Left ventricle myocardium inferior (tissue), 1 donor: Measurements from ENCODE around the gene TLN1. TPM values are rescaled to one million over a fixed set of nuclear protein-coding genes. Genes with fewer than 3 reads are reported as not detected.

ENCODE experiments used
- DNase-seq: peaks from one replicate; pipeline ENCODE4 v3.0.0-alpha.2; 2020
- H3K27ac ChIP-seq: fragments of 200-600 bp; replicated peaks from 2 replicates; pipeline ENCODE4 v1.8.0; 2021
- H3K27me3 ChIP-seq: fragments of 200-600 bp; 2 replicates; pipeline ENCODE4 v1.8.0; 2021; ENCODE audit warnings: low read depth
- H3K36me3 ChIP-seq: fragments of 200-600 bp; 2 replicates; pipeline ENCODE4 v1.8.0; 2021
- H3K4me1 ChIP-seq: fragments of 200-600 bp; 2 replicates; pipeline ENCODE4 v1.8.0; 2021
- H3K4me3 ChIP-seq: fragments of 200-600 bp; 2 replicates; pipeline ENCODE4 v1.8.0; 2021; ENCODE audit warnings: mild to moderate bottlenecking, moderate library complexity
- H3K9me3 ChIP-seq: fragments of 200-600 bp; replicated peaks from 2 replicates; pipeline ENCODE4 v1.8.0; 2021
- intact Hi-C: fragments of 100-400 bp; cut with micrococcal nuclease; formaldehyde crosslinking; loops from one replicate; pipeline ENCODE4 v1.11.0; 2022
- microRNA-seq: library from miRNA; unstranded; fragments of <30 nt; microRNA quantifications from one replicate; pipeline ENCODE4 v1.2.0, GENCODE V29; 2020
- total RNA-seq: library from RNA; stranded (reverse); fragmentation: NEBNext Ultra II Directional; extraction: Animal tissue kit (Norgen Biotek cat#: 25700); gene quantifications from one replicate; pipeline ENCODE4 v1.2.1, GENCODE V29; 2021
- TF ChIP-seq, protein P1 (sequence below): fragments of 200-600 bp; IDR thresholded peaks from 2 replicates; pipeline ENCODE4 v1.8.0; 2021; ENCODE audit warnings: antibody characterized with exemption, mild to moderate bottlenecking, borderline replicate concordance
- donor health status: DM: no; HTN: yes; CAD: no; lungs with severe emphysema.

Gene TLN1
- total RNA-seq, 1 donor from 2014 or later, result 234 TPM

DNA sequence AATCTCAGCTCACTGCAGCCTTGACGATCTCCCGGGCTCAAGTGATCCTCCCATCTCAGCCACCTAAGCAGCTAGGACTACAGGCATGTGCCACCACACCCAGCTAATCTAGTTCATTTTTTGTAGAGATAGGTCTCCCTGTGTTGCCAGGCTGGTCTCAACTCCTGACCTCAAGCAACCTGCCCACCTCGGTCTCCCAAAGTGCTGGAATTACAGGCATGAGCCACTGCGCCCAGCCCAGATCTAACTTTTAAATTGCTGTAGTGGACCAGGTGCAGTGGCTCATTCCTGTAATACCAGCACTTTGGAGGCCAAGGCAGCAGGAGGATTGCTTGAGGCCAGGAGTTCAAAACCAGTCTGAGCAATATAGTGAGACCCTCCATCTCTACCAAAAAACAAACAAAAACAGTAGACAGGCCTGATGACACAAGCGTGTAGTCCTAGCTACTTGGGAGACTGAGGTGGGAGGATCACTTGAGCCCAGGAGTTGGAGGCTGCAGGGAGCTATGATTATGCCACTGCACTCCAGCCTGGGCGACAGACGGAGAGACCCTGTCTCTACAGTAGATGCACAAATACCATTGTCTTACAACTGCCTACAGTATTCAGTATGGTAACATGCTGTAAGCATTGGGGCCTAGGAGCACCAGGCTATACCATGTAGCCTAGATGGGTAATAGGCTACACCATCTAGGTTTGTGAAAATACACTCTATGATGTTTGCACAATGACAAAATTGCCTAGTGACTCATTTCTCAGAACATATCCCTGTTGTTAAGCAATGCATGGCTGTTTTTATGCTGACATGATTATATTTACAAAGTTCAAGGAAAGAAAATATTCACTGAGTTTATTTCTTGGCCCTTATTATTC lies 79.8 kb downstream of the TLN1 start:
- peaks cover 7% of the 10 kb centered on the region for H3K4me1 ChIP-seq
- H3K36me3 ChIP-seq, result no peaks in the 10 kb centered on the region
- H3K9me3 ChIP-seq, result no peaks in the 10 kb centered on the region
- H3K27me3 ChIP-seq, result no peaks in the 10 kb centered on the region
- TF ChIP-seq, protein P1, sequence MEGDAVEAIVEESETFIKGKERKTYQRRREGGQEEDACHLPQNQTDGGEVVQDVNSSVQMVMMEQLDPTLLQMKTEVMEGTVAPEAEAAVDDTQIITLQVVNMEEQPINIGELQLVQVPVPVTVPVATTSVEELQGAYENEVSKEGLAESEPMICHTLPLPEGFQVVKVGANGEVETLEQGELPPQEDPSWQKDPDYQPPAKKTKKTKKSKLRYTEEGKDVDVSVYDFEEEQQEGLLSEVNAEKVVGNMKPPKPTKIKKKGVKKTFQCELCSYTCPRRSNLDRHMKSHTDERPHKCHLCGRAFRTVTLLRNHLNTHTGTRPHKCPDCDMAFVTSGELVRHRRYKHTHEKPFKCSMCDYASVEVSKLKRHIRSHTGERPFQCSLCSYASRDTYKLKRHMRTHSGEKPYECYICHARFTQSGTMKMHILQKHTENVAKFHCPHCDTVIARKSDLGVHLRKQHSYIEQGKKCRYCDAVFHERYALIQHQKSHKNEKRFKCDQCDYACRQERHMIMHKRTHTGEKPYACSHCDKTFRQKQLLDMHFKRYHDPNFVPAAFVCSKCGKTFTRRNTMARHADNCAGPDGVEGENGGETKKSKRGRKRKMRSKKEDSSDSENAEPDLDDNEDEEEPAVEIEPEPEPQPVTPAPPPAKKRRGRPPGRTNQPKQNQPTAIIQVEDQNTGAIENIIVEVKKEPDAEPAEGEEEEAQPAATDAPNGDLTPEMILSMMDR, result no peak
- no peak overlapping the region for H3K27ac ChIP-seq
- intact Hi-C loops, result no loop called here
- no peak for DNase-seq
- no peak overlapping the region for H3K4me3 ChIP-seq

DNA sequence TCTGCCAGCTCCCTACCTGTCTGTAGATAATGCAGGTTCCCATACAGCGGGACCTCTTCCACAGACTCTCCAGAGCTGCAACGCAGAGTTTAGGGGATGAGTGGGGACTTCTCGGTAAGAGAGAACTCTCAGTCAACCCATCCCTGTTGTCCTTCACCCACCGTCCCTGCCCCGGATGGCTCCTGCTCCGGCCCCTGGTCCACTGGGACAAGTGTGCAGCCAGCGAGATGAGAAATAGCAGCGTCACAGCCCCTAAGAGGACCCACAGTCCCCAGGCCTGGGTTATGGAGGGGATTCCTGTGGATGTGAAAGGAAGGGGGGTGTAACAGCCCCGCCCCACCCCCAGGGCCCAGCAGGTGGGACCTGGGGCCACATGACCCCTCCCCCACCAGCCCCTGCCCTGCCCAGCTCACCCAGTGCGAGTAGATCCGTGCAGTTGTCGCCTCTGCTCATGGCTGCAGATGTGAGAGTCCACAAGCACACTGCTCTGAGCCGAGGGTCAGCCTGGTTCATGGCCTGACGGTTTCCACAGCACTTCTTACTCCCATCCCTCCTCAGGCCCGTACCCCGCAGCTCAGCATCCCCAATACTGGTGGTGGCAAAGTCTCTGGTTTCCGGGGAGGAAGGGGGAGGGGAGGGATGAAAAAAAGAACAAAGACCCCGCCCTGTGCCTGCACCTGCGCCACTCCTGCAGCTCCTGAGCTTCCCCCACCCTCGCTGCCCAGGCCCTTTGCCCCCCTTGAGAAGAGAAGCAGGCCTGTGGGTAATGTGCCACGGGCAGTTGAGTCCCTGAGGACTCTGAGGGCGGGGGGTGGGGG lies 81.4 kb downstream of the TLN1 start, which contains the start of gene SIT1:
SIT1 (minus strand) TSS at position 591 of the 818 bp plus-strand sequence; CDS start at position 513, 78 bp downstream.
- Histone ChIP-seq H3K4me1 (peaks cover 13% of the 10 kb centered on the region), H3K4me3 (no peak within 1 kb of the TSS), H3K27ac (no peak within 1 kb of the TSS), H3K36me3 (no peaks in the 10 kb centered on the region), H3K9me3 (no peaks in the 10 kb centered on the region), H3K27me3 (no peaks in the 10 kb centered on the region)
- no peak for DNase-seq
- TF ChIP-seq, protein P1, result no peak
- intact Hi-C loops, result no loop called here

DNA sequence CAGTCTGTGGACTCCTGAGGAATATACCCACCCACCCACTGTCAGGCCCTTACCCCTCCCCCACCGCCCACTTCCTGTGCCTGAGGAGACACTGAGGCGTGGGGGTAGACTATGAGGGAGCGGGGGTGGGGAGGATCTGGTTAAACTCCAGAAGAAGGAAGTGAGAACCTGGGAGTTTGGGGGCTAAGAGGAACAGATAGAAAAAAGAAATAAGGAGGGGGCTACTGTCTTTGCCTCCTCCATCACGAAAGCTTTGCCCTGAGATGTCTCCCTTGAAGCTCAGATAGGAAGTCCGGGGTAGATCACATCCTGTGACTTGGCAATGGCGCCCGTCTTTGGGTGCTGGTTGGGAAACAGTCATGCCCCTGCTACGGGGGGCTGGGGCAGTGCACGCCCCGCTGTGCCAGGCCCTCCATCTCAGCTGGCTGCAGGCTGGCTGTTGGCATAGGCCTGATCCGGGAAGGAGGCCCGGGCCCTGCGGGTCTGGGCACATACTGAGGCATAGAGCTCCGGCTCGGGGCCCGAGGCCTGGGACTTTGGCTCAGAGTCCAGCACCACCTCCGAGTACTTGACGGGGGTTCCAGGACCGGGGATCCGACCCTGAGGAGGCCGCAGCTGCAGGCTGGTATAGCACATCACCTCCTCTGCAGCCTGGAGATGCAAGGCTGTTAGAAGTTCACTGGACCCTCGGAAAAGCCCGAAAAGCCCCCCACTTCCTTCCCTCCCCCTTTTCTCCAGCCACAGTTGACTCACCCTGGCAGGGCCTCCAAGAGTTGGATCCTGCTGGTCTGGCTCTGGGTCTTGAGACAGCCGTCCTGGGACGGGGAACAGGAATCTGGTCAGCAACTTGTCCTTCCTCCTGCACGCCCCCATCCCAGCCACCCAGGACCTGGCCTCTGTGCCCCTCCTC lies 82.3 kb downstream of the TLN1 start:
- peaks cover 14% of the 10 kb centered on the region for H3K4me1 ChIP-seq
- H3K9me3 ChIP-seq, result no peaks in the 10 kb centered on the region
- H3K27ac ChIP-seq, result no peak overlapping the region
- TF ChIP-seq, protein P1, result no peak
- H3K36me3 ChIP-seq, result no peaks in the 10 kb centered on the region
- no peaks in the 10 kb centered on the region for H3K27me3 ChIP-seq
- no peak for DNase-seq
- intact Hi-C loops, result loop anchor here (5.0 kb wide), 1 partner anchor 83 kb away; the partner anchor contains the start of genes CREB3 and TLN1
- no peak overlapping the region for H3K4me3 ChIP-seq

Small RNA genes lying within 50 kb of the gene (microRNA-seq; reads per million reads assigned to microRNA genes)
- gene MIR6852 (not detected), gene MIR6853 (not detected)

Other genes with a start within 250 kb of the TLN1 start
- gene RUSC2, start 242.1 kb downstream of the TLN1 start, total RNA-seq, result 27.5 TPM
- 25.4 TPM for gene TESK1, start 126.9 kb downstream of the TLN1 start, total RNA-seq
- gene CD72, start 113.8 kb downstream of the TLN1 start, total RNA-seq, result 0.63 TPM
- gene SIT1, start 81.3 kb downstream of the TLN1 start, total RNA-seq, result not detected
- gene RMRP, start 74.2 kb downstream of the TLN1 start, total RNA-seq, result 15,093 TPM
- 44.3 TPM for gene CCDC107, start 73.9 kb downstream of the TLN1 start, total RNA-seq
- 0.27 TPM for gene ARHGEF39, start 67.0 kb downstream of the TLN1 start, total RNA-seq
- not detected for gene CA9, start 58.3 kb downstream of the TLN1 start, total RNA-seq
- 1,070 TPM for gene TPM2, start 42.3 kb downstream of the TLN1 start, total RNA-seq
- gene CREB3, start 471 bp upstream of the TLN1 start, total RNA-seq, result 20.6 TPM
- 75.0 TPM for gene GBA2, start 17.0 kb upstream of the TLN1 start, total RNA-seq
- 30.2 TPM for gene RGP1, start 17.1 kb upstream of the TLN1 start, total RNA-seq
- not detected for gene MSMP, start 22.1 kb upstream of the TLN1 start, total RNA-seq
- 24.2 TPM for gene NPR2, start 59.4 kb upstream of the TLN1 start, total RNA-seq
- gene SPAG8, start 80.1 kb upstream of the TLN1 start, total RNA-seq, result 3.4 TPM
- 71.1 TPM for gene HINT2, start 82.8 kb upstream of the TLN1 start, total RNA-seq
- gene FAM221B, start 96.5 kb upstream of the TLN1 start, total RNA-seq, result not detected
- gene TMEM8B, start 97.0 kb upstream of the TLN1 start, total RNA-seq, result 17.5 TPM
- gene OR13J1, start 138.2 kb upstream of the TLN1 start, total RNA-seq, result not detected
- 6.2 TPM for gene HRCT1, start 174.0 kb upstream of the TLN1 start, total RNA-seq
- 6.5 TPM for gene SPAAR, start 177.3 kb upstream of the TLN1 start, total RNA-seq
- not detected for gene OR2S2, start 226.0 kb upstream of the TLN1 start, total RNA-seq